Retinal pigment epithelial cell (primary cell): ENCODE results near the gene ATP2C2.

Source experiments
- DNase-seq: peaks from one replicate; pipeline ENCODE4 v3.0.0-alpha.2; 2010; ENCODE audit warnings: low read depth
- H3K4me3 ChIP-seq: 2 replicates; pipeline ENCODE4 v1.5.1; 2011; ENCODE audit warnings: mild to moderate bottlenecking, low read length, control low read depth, moderate library complexity
- CTCF ChIP-seq: conservative IDR thresholded peaks from 2 replicates; pipeline ENCODE4 v1.5.1; 2011; ENCODE audit warnings: low read depth, low read length, control low read depth, inconsistent platforms

Gene ATP2C2

DNA sequence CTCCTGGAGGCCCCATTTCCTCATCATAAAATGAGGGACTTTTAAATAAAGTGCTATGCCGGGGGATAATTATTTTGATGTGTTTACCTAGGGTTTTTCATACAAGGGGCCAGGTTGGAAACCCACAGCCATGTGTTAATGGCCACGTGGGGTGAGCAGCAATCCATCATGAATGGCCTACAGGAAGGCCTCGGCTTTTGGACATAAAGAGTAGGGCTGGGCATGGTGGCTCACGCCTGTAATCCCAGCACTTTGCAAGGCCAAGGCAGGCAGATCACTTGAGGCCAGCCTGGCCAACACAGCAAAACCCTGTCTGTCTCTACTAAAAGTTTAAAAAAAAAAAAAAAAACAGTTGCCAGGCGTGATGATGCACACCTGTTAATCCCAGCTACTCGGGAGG lies 95.8 kb downstream of the ATP2C2 start:
- DNase-seq: no peak
- no peak for TF ChIP-seq CTCF
- no peak overlapping the region for H3K4me3 ChIP-seq

DNA sequence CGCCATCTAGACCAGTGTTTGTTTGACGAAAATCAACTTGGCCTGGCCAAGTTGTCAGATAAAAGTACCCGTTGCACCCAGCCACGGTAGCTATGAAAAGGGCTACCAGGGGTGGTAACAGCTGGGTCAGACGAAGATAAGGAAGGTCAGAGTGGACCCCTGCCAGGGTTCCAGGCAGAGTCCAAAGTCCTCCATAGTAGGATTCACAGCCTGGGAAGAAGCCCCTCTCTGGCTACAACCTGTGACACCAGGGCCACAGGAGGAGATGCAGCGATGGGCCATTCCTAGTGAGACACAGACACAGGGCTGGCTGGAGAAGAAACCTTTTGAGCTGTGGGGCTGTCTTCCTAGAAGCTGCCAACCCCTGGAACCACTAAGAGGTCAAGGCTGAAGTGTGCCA lies 96.8 kb downstream of the ATP2C2 start:
- H3K4me3 ChIP-seq: no peak overlapping the region
- DNase-seq: no peak
- TF ChIP-seq CTCF: no peak

DNA sequence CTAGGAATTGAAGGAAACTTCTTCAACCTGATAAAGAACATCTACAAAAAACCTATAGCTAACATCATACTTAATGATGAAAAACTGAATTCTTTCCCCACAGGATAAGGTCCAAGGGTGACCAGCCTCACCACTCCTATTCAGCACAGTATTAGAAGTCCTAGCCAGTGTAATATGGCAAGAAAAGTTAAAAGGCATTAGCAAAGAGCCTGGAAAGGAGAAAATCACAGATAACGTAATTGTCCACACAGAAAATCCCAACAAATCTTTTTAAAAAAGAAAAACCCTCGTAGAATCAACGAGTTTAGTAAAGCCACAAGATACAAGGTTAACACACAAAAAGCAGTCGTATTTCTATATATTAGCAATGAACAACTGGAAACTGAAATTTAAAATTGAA lies 98.4 kb downstream of the ATP2C2 start:
- no peak overlapping the region for H3K4me3 ChIP-seq
- no peak for DNase-seq
- no peak for TF ChIP-seq CTCF

- DNase-seq: no peak
- no peak for TF ChIP-seq CTCF
- no peak overlapping the region for H3K4me3 ChIP-seq
Measured at GRCh38 chr16:84467256-84467655, 98.9 kb downstream of the ATP2C2 start.

GRCh38 chr16:84467709-84468108 lies 99.4 kb downstream of the ATP2C2 start:
- no peak for TF ChIP-seq CTCF
- DNase-seq: no peak
- no peak overlapping the region for H3K4me3 ChIP-seq

- TF ChIP-seq CTCF: no peak
- H3K4me3 ChIP-seq: no peak overlapping the region
- no peak for DNase-seq
Measured at GRCh38 chr16:84471316-84471715, 103.0 kb downstream of the ATP2C2 start.

GRCh38 chr16:84471966-84472365 lies 103.6 kb downstream of the ATP2C2 start:
- no peak overlapping the region for H3K4me3 ChIP-seq
- no peak for TF ChIP-seq CTCF
- DNase-seq: no peak
